ENCODE results near the gene TP63.

The TP63 gene

GRCh38 chr3:189687475-189687874 lies 56.3 kb downstream of the TP63 start:
- TF ChIP-seq, protein P1, sequence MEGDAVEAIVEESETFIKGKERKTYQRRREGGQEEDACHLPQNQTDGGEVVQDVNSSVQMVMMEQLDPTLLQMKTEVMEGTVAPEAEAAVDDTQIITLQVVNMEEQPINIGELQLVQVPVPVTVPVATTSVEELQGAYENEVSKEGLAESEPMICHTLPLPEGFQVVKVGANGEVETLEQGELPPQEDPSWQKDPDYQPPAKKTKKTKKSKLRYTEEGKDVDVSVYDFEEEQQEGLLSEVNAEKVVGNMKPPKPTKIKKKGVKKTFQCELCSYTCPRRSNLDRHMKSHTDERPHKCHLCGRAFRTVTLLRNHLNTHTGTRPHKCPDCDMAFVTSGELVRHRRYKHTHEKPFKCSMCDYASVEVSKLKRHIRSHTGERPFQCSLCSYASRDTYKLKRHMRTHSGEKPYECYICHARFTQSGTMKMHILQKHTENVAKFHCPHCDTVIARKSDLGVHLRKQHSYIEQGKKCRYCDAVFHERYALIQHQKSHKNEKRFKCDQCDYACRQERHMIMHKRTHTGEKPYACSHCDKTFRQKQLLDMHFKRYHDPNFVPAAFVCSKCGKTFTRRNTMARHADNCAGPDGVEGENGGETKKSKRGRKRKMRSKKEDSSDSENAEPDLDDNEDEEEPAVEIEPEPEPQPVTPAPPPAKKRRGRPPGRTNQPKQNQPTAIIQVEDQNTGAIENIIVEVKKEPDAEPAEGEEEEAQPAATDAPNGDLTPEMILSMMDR (IDR thresholded peaks at IDR 0.05): no peak
- H3K36me3 ChIP-seq (ENCODE audit: control insufficient read depth, insufficient read depth, low read length): no peaks in the 10 kb centered on the region
- no peaks in the 10 kb centered on the region for H3K4me1 ChIP-seq

GRCh38 chr3:189688262-189688661 lies 57.1 kb downstream of the TP63 start:
- H3K79me2 ChIP-seq: no peaks in the 10 kb centered on the region
- no peak overlapping the region for H3K4me2 ChIP-seq (ENCODE audit: low read length)
- H3K4me3 ChIP-seq (ENCODE audit: low read depth, low read length): no peak overlapping the region
- TF ChIP-seq, protein P1 (IDR thresholded peaks at IDR 0.05): no peak
- H3K27ac ChIP-seq: no peak overlapping the region
- H3K4me1 ChIP-seq: no peaks in the 10 kb centered on the region
- no peaks in the 10 kb centered on the region for H3K9me3 ChIP-seq (ENCODE audit: control insufficient read depth, low read length)
- H3K9ac ChIP-seq: no peak overlapping the region
- no peaks in the 10 kb centered on the region for H3K27me3 ChIP-seq (ENCODE audit: control insufficient read depth, insufficient read depth, low read length)
- no peaks in the 10 kb centered on the region for H3K36me3 ChIP-seq (ENCODE audit: control insufficient read depth, insufficient read depth, low read length)
- peak overlapping the region; percentile 38 for H2AFZ ChIP-seq

More at GRCh38 chr3:189687475-189687874, 56.3 kb downstream of the TP63 start:
- H3K27ac ChIP-seq: no peak overlapping the region
- H3K79me2 ChIP-seq: no peaks in the 10 kb centered on the region
- no peak overlapping the region for H3K9ac ChIP-seq
- H3K9me3 ChIP-seq (ENCODE audit: control insufficient read depth, low read length): no peaks in the 10 kb centered on the region
- H3K4me3 ChIP-seq (ENCODE audit: low read depth, low read length): no peak overlapping the region
- H3K4me2 ChIP-seq (ENCODE audit: low read length): no peak overlapping the region
- no peak overlapping the region for H2AFZ ChIP-seq
- H3K27me3 ChIP-seq (ENCODE audit: control insufficient read depth, insufficient read depth, low read length): no peaks in the 10 kb centered on the region

- no peak overlapping the region for H3K4me3 ChIP-seq (ENCODE audit: low read depth, low read length)
- no peaks in the 10 kb centered on the region for H3K4me1 ChIP-seq
- no peak overlapping the region for H3K27ac ChIP-seq
- TF ChIP-seq, protein P1 (IDR thresholded peaks at IDR 0.05): no peak
- no peak overlapping the region for H2AFZ ChIP-seq
- no peaks in the 10 kb centered on the region for H3K79me2 ChIP-seq
- H3K9ac ChIP-seq: no peak overlapping the region
- no peaks in the 10 kb centered on the region for H3K9me3 ChIP-seq (ENCODE audit: control insufficient read depth, low read length)
- no peaks in the 10 kb centered on the region for H3K27me3 ChIP-seq (ENCODE audit: control insufficient read depth, insufficient read depth, low read length)
- H3K4me2 ChIP-seq (ENCODE audit: low read length): no peak overlapping the region
- H3K36me3 ChIP-seq (ENCODE audit: control insufficient read depth, insufficient read depth, low read length): no peaks in the 10 kb centered on the region
These were observed 58.4 kb downstream of the TP63 start for GRCh38 chr3:189689625-189690024.

- Histone ChIP-seq H3K27ac (no peak overlapping the region), H3K4me2 (ENCODE audit: low read length) (no peak overlapping the region), H3K4me1 (no peaks in the 10 kb centered on the region), H3K27me3 (ENCODE audit: control insufficient read depth, insufficient read depth, low read length) (no peaks in the 10 kb centered on the region), H3K9me3 (ENCODE audit: control insufficient read depth, low read length) (no peaks in the 10 kb centered on the region), H3K9ac (no peak overlapping the region), H2AFZ (no peak overlapping the region), H3K36me3 (ENCODE audit: control insufficient read depth, insufficient read depth, low read length) (no peaks in the 10 kb centered on the region), H3K4me3 (ENCODE audit: low read depth, low read length) (no peak overlapping the region), H3K79me2 (no peaks in the 10 kb centered on the region)
- TF ChIP-seq, protein P1 (IDR thresholded peaks at IDR 0.05): no peak
These were observed 59.0 kb downstream of the TP63 start for GRCh38 chr3:189690237-189690636.

DNA sequence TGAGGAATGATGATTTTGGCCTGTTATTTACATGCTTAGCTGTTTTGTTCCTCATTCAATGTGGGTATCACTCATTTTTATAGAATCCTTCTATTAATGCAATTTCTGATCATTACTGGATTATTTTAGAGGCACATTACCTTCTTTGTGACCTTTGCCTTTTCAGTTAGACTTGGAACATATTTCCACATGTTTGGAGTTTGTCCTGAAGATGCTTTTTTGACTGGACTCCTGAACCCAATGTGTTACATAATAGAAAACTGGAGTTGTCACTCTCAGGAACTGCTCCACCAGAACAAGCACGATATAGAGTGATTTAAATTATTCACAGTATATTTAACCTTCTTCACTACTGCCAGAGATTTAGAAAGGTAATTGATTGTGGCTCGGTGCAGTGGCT lies 59.5 kb downstream of the TP63 start:
- no peak overlapping the region for H3K4me3 ChIP-seq (ENCODE audit: low read depth, low read length)
- H3K79me2 ChIP-seq: no peaks in the 10 kb centered on the region
- H3K4me2 ChIP-seq (ENCODE audit: low read length): no peak overlapping the region
- no peaks in the 10 kb centered on the region for H3K36me3 ChIP-seq (ENCODE audit: control insufficient read depth, insufficient read depth, low read length)
- TF ChIP-seq, protein P1 (IDR thresholded peaks at IDR 0.05): no peak
- H3K9me3 ChIP-seq (ENCODE audit: control insufficient read depth, low read length): no peaks in the 10 kb centered on the region
- H3K9ac ChIP-seq: no peak overlapping the region
- no peaks in the 10 kb centered on the region for H3K4me1 ChIP-seq
- H3K27ac ChIP-seq: no peak overlapping the region
- H2AFZ ChIP-seq: no peak overlapping the region
- no peaks in the 10 kb centered on the region for H3K27me3 ChIP-seq (ENCODE audit: control insufficient read depth, insufficient read depth, low read length)
